Spleen (tissue), 7 donors: ENCODE data around the gene MAP7D1.

Source experiments
- CTCF ChIP-seq, 11 experiments: fragments of 200-600 bp in 7 of 11; fragments of 450-650 bp in 4 of 11; sonication (generic) in 4 of 11; IDR thresholded peaks in 8 of 11; conservative IDR thresholded peaks in 3 of 11; 1 replicate in 7 of 11; 2 replicates in 4 of 11; pipeline versions ENCODE4 v1.4.0 to v1.8.0; 2016 to 2021; ENCODE audit warnings: antibody characterized with exemption in 11 of 11, inconsistent platforms in 4 of 11, mild to moderate bottlenecking in 1 of 11
- POLR2A ChIP-seq, 3 donors: fragments of 450-650 bp; IDR thresholded peaks; one replicate each; pipeline ENCODE4 v1.5.1; 2017; ENCODE audit warnings: antibody characterized with exemption in 3 of 3, mild to moderate bottlenecking in 1 of 3
- donor health status: DM: no; HTN: no; CAD: no; lungs with moderate emphysema.
- donor health status: DM: no; HTN: no; CAD: no.
- donor health status: DM: no; HTN: no; CAD: no.

GRCh38 chr1:36182734-36183133 is 26.8 kb downstream of the MAP7D1 start:
- TF ChIP-seq CTCF (IDR thresholded peaks at IDR 0.05 in 8 of 11, conservative IDR thresholded peaks at IDR 0.05 in 3 of 11): no peak
- no peak for TF ChIP-seq POLR2A (IDR thresholded peaks at IDR 0.05)
